HT1080 (cell line): ENCODE data around the gene PCCA. TPM values are rescaled to one million over a fixed set of nuclear protein-coding genes. Genes with fewer than 3 reads are reported as not detected.
"Not testable (repeated sequence)": the region's sequence is repeated elsewhere in the genome, so short reads cannot be mapped to it uniquely, and the experiment has no call there.

Experiments used
- DNase-seq: peaks from one replicate; pipeline ENCODE4 v3.0.0-alpha.2; 2015; ENCODE audit warnings: low read depth
- total RNA-seq: library from RNA; depleted of rRNA; stranded (reverse); fragments of >200 nt; shearing (Covaris generic); gene quantifications from 2 replicates; pipeline ENCODE4 v1.2.3, GENCODE V29; 2014

Gene PCCA
- total RNA-seq, 1 experiment from 2014 or later, result 17.0 TPM

DNA sequence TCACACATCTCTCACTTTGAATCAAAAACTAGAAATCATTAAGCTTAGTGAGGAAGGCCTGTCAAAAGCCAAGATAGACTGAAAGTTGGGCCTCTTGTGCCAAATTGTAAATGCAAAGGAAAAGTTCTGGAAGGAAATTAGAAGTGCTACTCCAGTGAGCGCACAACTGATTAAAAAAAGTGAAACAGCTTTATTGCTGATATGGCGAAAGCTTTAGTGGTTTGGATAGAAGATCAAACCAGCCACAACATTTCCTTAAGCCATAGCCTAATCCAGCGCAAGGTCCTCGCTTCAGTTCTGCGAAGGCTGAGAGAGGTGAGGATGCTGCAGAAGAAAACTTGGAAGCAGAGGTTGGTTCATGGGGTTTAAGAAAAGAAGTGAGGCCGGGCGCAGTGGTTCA lies 7.6 kb downstream of the PCCA start:
- no peak for DNase-seq

DNA sequence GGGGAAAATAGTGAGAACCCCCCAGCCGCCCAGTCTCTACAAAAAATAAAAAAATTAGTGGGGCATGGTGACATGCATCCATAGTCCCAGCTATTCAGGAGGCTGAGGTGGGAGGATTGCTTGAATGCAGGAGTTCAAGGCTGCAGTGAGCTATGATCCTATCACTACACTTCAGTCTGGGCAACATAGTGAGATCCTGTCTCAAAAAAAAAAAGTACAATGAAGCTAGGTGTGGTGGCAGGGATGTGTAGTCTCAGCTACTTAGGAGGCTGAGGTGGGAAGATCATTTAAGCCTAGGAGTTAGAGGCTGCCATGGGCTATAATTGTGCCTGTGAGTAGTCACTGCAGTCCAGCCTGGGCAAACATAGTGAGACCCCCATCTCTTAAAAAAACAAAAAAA lies 8.9 kb downstream of the PCCA start:
- DNase-seq, result no peak

DNA sequence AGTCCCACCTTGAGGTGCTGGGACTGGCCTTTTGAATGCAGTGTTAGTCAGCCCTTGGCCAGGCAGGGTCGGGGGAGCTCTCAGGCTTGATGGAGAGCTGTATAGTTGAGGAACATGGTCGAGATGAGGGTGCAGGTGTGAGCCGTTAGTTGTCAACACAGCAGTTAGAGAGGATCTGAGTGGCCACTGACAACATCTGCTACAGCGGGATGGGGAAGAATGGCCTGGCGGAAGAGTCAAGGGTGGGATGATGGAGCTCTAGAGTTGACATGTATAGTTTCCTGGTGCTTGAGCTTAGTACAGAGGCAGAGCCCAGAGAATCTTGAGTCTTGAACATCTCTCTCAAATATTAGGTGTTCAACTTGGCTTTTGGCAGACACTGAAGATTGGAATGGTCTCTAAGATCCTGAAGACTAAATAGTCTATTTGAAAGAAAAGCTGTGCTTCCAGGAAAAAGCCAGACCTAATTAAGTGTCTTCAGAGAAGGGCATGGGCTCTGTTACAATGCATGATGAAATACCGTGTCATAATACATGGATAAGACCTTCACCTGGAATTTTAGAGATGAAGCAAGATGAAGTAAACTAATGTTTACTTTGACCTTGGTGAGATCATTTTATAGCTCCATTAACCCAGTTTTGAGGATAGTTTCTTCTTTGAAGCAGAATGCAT lies 9.7 kb downstream of the PCCA start:
- no peak for DNase-seq

DNA sequence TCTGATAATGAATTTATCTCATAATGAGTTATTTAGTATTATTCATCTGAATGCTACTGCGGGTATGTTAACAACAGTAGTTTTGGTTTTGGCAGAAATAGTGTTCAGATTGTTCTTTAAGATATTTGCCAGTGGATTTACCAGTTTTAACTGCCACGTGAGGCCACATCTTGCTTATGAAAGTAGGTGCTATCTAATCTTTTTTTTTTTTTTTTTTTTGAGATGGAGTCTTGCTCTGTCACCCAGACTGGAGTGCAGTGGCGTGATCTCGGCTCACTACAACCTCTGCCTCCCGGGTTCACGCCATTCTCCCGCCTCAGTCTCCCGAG lies 10.2 kb downstream of the PCCA start:
- not testable (repeated sequence) for DNase-seq

DNA sequence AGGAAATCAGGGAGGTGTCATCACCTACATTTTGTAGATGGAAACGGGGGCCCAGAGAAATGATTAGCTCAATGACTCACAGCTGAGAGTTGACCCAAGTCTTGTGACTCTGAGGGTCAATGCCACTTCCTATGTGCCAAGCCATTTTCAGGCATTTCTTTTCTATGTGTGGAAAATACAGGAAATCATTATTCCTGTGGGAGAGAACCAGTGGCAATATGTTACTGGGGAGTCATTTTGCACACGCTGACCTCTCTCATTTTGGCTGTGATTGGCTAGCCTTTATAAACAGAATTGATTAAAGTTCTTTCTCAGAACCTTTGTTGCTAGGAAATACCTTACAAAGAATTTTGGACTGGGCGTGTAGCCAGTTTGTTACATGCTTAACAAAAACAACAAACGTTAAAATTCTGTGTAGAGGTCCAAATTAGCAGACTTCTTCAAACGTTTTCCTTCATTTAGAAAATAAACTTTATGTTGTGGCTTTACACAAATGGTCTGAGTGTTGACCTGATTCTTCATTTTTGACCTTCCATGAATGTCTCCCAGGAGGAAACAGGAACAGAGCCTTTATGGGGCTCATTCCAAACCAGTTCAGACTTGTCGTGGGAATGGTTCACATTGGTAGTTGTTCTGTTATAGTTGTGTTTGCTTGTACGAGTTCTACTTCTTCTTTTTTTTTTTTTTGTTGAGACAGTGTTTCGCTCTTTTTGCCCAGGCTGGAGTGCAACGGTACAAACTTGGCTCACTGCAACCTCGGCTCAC lies 11.4 kb downstream of the PCCA start:
- DNase-seq, result peak; percentile 86

DNA sequence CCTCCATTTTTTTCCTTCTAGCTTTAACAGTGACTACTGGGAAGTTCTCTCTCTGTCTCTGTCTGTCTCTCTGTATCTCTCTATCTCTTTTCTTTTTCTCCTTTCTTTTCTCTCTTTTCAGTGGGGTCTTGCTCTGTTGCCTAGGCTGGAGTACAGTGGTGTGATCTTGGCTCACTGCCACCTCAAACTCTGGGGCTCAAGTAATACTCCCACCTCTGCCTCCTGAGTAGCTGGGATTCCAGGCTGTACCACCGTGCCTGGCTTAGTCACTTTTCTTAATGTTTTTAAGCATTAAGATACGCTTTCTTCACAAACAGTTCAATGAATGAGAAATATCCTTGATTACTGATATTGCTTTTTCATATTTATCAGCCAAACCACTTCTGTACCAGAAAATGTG lies 13.1 kb downstream of the PCCA start:
- no peak for DNase-seq

DNA sequence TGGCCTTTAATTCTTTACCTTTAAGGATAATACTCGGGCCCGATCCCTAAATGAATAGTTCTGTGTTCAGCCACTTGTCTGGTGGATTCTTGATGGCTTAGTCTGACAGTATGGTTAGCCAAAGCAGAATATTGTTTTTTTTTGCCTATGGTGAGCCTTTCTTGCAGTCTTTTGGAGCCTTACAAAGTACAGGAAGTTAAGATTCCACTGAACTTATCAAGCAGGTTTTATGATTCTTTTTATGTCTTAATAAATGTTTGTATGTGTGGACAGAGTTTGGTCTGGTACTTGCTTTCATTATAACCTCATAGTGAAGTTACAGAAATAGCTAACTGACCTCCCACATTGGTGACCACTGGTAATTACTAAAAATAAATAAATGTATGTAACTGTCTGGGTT lies 17.1 kb downstream of the PCCA start:
- DNase-seq, result no peak

DNA sequence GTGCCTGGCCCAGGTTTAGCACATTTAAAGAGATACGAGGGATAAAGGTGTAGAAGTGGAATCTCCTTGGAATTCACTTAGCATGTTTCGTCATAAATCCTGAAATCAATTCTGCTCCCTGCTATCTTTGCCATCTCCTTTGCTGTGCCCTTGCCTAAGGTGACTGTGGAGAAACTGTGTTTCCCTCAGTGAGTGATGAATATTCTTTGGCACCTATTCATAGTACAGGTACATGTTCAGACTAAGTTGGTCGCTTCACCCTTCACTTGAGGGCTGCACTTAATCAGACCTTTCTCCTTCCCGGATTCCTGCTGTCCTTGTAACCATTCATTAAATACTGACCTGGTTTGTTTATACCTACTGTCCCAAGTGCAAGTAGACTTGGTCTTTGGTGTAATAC lies 17.8 kb downstream of the PCCA start:
- DNase-seq, result no peak

DNA sequence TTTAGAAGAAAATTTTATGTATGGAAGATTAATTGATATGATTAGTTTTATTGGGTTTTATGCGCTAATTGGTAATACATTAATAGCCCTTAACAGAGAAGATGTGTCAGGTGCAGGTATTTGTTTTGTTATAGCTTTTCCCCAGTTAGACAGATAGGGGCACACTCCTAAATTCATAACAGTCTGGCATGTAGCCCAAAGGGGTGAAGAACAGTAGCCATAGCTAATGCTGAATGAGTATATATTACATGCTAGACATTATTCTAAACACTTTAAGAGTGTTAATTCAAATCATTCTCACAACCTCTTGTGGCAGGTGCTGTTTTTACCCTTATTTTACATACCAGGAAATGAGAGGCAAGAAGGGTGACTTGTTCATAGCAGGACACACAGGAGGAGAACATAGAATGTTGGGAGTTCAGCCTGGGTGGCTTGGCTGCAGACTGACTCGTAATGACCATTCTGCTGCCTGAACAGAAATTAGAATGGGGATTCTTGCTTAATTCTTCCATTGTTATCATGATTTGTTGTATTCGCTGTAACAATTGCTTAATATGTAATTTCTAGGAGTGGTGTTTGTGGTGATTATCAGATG lies 20.1 kb downstream of the PCCA start:
- DNase-seq, result peak; percentile 44

DNA sequence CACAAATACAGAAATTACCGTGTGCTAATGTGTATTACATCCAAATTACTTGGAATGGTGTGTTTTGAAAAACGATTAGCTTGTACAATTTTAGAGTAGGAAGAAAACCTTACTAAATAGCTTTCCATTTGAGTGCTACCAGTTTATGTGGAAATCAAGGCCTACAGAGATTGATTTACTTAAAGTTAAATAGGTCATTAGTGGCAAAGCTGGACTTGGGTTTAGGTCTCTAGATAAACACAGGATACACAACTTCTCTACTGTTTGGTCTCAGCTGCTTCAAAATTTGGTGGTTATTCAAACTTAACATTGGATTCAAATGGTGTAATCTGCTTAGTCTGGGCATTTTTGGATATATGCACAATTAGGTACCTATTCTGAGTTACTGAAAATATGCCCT lies 21.4 kb downstream of the PCCA start:
- DNase-seq, result no peak

DNA sequence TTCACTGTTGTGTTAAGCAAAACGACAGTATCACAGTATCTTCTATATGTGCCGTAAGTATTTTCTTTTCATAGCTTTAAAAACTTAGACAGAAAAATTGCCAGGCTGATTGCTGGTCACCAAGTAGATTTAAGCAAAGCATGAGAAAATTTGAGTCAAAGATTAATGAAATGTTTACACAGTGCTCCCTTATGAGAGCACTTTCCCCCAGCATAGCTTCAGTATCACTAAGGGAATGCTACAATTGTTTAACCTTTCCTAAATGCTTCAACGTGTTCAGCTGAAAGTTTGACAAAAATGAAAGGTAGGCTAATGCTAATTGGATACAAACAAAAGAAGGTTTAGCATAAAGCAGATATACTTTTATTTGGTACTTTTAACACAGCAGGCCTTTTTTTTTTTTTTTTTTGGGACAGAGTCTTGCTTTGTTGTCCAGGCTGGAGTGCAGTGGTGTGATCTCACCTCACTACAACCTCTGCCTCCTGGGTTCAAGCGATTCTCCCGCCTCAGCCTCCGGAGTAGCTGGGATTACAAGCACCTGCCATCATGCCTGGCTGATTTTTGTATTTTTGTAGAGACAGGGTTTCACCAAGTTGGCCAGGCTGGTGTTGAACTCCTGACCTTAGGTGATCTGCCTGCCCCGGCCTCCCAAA lies 23.4 kb downstream of the PCCA start:
- no peak for DNase-seq

DNA sequence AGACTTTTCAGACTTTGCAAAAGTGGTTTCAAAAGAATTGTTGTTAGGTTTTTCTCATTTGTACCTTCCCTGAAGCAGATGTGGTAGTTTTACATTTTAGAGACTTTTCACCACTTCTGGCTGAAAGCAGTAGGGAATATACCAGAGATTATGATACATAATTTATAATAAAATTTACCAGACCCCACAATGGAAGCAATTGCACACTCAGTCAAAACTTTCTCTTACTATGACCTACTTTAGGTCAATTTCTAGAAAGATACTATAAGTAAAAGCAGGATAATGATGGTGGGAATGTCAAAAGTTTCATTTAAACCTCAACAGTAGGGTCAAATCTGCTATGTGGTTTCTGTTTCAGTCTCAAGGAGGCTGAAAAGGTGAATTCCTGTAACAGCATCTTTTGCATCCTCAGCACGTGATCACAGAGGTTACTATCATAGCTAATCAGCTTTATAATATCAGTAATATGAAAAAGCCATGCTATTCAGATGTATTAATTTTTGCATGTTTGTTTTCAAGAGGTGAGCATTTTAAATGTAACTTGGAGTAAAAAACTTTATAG lies 26.9 kb downstream of the PCCA start:
- no peak for DNase-seq

DNA sequence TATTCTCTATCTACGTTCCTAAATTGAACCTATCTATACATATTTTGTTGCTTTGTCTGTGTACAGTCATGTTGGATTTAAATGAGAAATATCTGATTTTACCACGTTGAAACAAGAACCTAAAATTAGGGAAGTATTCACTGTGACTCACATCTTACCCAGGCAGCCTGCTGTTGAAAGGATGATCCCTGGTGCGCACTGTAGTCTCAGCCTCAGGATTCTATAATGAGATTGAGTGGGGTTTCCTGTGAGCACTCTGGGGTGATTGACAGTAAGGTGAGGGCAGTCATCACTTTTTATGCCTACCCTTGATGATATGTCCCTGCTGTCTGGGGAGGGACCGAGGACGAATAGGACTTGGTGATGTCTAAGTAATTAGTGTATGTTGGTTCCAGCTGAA lies 35.4 kb downstream of the PCCA start:
- DNase-seq, result peak; percentile 7

DNA sequence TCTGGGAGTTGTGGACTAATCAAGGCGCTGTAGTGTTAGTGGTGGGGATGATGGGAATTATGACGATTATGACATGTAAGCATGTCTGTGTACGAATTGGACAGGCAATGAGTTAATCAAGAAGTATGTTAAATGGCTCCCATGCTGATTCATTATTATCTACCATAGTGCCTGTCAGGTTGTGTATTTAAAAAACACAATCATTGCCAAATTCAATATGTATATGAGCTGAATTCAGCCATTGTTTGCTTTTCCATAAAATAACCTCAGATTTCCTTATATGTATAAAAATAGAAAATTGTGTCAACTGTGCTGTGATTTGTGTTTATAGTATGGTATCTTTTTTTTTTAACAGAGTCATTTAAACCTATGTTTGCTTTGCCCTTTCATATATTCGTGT lies 37.1 kb downstream of the PCCA start:
- no peak for DNase-seq

DNA sequence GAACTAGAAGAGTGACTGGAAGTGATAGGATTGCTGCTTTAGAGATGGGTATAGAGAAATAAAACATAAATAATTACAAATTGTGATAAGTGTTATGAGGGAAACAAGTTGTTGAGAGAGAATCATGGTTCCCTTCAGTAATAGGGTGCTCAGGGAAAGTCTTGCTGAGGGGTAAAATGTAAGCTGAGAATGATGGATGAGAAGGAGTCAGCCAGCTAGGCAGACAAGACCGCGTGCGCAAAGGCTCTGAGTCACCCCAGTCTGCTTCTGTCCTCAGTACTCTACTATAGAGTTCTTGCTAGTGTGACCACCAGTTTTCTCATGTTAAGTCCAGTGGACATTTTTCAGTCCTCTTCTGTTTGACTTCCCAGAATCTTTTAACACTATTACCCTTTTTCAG lies 39.5 kb downstream of the PCCA start:
- peak; percentile 63 for DNase-seq

DNA sequence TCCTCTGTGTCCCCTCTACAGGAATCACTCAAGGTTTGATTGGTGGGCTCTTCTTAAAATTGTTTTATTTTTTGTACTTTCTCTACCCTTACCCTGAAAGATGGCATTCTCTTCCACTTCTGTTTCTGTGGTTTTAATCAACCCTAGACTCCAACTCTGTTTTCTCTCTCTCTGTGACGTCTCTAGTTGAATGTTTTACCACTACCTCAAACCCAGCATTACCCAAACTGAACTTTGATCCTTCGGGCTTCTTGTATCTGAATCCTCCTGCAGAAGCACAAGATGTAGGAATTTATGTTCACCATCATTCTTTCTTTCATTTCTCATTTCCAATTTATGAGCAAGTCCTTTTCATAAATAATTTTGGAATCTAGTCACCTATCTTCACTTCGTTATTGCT lies 39.9 kb downstream of the PCCA start:
- no peak for DNase-seq

DNA sequence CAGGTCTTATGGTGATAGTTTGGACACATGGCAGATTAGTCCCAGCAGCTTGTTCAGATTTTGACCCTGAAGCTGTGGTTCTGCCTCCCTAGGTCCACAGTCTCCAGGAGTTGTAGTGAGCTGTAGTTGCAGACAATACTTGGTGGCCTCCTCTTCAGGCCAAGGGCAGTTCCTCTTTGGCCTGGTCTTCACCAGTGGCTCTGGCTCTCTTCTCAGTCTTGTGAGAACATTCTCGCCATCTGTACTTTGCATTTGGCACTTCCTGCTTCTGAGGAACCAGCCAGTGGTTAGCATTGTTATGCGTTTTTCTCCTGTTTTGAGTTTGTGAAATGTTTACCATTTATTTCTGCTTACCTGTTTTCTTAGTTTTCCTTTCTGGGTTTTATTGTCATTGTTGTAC lies 40.7 kb downstream of the PCCA start:
- DNase-seq, result no peak

DNA sequence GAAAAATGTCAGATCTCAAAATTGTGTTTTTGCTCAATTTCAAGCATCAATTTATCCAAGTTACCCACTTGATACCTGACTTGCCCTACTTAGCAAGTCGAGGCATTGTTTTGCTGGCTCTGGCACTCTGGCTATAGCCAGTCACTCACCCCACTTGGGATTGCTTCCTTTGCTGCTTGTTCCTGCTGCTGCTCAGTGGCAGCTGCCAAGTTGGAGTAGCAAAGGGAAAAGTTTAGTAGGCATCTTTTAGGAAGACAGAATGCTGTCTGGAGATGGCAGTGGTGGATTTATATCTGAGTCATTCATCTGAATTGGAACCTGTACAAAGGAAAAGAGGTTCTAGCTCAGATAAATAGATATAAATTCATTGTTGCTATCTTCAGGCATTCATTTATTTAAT lies 41.2 kb downstream of the PCCA start:
- peak; percentile 47 for DNase-seq

DNA sequence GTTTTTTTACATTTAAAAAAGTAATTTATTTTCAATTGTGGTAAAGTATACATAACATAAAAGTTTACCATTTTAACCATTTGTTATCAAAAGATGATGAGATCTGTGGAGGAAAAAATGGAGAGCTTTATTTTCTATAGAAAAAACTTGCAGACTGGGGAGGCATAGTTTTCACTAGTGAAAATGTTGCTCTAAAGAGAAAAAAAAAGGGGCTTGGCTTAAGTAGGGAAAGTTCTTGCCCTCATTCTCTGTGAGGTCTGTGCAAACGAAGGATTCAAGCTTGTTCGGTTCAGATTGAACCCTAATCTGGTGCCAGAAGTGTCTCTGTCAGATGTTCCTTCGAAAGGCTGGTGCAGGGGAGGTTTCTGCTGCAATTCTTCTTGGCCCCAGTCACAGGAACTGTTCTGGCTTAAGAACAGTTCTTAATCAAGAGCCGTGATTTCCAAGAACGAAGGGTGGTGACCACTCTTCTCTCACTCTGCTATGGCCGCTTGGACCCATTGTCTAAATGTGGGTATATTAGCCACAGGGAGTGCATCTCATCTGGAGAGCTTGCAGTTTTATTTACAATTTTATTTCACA lies 42.1 kb downstream of the PCCA start:
- no peak for DNase-seq

DNA sequence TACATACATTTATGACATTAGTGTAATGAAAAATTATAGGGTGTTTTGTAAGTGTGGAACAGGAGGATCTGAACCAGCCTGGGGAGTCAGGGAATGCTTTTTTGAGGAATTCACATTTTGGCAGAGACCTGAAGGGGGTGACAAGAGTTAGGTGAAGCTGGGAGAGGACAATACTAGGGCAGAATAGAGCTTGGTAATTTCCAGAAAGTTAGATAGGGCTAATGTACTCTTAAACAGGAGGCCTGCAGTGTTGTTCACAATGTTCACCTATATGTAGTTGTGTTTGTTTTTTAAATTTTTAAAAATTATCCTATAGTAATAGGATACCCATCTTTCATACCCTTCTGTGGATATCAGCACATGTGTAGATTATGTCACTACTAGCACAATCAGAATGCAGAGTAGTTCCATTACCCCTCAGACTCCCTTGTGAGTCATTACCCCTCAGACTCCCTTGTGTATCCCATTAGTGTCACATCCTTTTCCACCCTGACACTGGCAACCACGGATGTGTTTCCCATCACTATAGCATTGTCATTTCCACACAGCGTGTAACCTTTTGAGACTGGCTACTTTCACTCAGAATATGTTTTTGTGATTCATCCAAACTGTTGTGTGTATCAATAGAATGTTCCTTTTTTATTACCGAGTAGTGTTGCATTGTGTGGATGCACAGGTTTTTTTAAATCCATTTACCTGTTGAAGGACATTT lies 43.1 kb downstream of the PCCA start:
- peak; percentile 97 for DNase-seq

DNA sequence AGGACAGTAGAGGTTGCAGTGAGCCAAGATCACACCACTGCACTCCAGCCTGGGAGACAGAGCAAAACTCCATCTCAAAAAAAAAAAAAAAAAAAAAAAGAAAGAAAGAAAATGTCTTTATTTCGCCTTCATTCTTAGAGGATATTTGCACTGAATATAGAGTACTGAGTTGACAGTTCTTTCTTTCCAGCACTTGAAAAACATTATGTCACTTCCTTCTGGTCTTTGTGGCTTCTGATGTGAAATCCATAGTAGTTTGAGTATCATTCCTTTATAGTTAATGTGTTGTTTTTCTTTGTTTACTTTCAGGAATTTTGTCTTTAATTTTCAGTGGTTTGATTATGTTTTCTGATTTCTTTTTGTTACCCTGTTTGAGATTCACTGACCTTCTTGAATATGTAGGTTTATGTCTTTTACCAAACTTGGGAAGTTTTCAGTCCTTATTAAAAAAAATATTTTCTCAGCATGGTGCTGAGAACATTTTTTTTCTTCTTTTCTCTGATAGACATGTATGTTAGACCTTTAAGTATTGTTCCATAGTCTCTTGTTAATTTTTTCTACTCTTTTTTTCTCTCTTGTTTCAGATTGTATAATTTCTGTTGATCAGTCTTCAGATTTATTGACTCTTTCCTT lies 50.1 kb downstream of the PCCA start:
- peak; percentile 22 for DNase-seq
